H1 (cell line): ENCODE results near the gene ALDH3A1. TPM values are rescaled to one million over a fixed set of nuclear protein-coding genes. Genes with fewer than 3 reads are reported as not detected.

Source experiments
- CTCF ChIA-PET: fragments of 300-600 bp; sonication (Branson Sonifier 250); formaldehyde crosslinking; loops from one replicate; lab custom pipeline; 2021; ENCODE audit not compliant: partially characterized antibody; lab: Charles Lee
- POLR2A ChIA-PET: fragments of 300-600 bp; sonication (Branson Sonifier 250); formaldehyde crosslinking; loops from one replicate; lab custom pipeline; 2021; ENCODE audit warnings: inconsistent platforms; ENCODE audit not compliant: partially characterized antibody; lab: Charles Lee
- DNase-seq, 2 experiments: peaks; one replicate each; pipeline versions ENCODE4 v3.0.0 to v3.0.0-alpha.2; 2010 to 2022; ENCODE audit warnings: low spot score in 2 of 2, low read depth in 1 of 2, mixed read lengths in 1 of 2
- FAIRE-seq: peaks from 2 replicates; lab custom pipeline; 2011; peaks lifted over from hg19 to GRCh38; lab: Jason Lieb, UNC
- H2AFZ ChIP-seq: 2 replicates; pipeline ENCODE4 v1.8.1; 2012; ENCODE audit warnings: low read length, inconsistent platforms
- H2AK5ac ChIP-seq: 2 replicates; pipeline ENCODE4 v1.6.1; 2013; ENCODE audit warnings: low read depth, low read length
- H2BK120ac ChIP-seq: replicated peaks from 2 replicates; pipeline ENCODE3; 2013; ENCODE audit warnings: low read depth, low read length, inconsistent platforms
- H2BK12ac ChIP-seq: 2 replicates; pipeline ENCODE4 v1.6.1; 2013; ENCODE audit warnings: low read depth, low read length
- H2BK15ac ChIP-seq: 2 replicates; pipeline ENCODE4 v1.6.1; 2013; ENCODE audit warnings: low read length
- H2BK20ac ChIP-seq: 2 replicates; pipeline ENCODE4 v1.6.1; 2013; ENCODE audit warnings: low read length
- H2BK5ac ChIP-seq: 2 replicates; pipeline ENCODE4 v1.6.1; 2013; ENCODE audit warnings: low read depth, low read length
- H3K14ac ChIP-seq: 2 replicates; pipeline ENCODE4 v1.6.1; 2013; ENCODE audit warnings: inconsistent platforms; ENCODE audit not compliant: insufficient read length
- H3K18ac ChIP-seq: 2 replicates; pipeline ENCODE4 v1.6.1; 2013; ENCODE audit warnings: low read length; ENCODE audit errors: extremely low read depth
- H3K23ac ChIP-seq: 2 replicates; pipeline ENCODE4 v1.6.1; 2013; ENCODE audit warnings: inconsistent platforms; ENCODE audit not compliant: insufficient read length
- H3K23me2 ChIP-seq: 2 replicates; pipeline ENCODE4 v1.6.1; 2013; ENCODE audit warnings: low read depth, low read length
- H3K27ac ChIP-seq: 2 replicates; pipeline ENCODE4 v1.6.1; 2011; ENCODE audit warnings: low read depth, low read length, inconsistent platforms
- H3K27me3 ChIP-seq, 4 experiments: replicated peaks in 1 of 4; 1 replicate in 1 of 4; 2 replicates in 3 of 4; pipeline versions ENCODE4 v1.6.1 to v1.8.1; 2011 to 2013; ENCODE audit warnings: low read length in 3 of 4, mild to moderate bottlenecking in 3 of 4, inconsistent platforms in 2 of 4, mixed read lengths in 2 of 4, moderate library complexity in 1 of 4; ENCODE audit not compliant: control insufficient read depth in 3 of 4, insufficient read depth in 3 of 4; ENCODE audit errors: extremely low read depth in 1 of 4
- H3K36me3 ChIP-seq, 4 experiments: 2 replicates each; pipeline versions ENCODE4 v1.6.1 to v1.8.1; 2011 to 2013; ENCODE audit warnings: mild to moderate bottlenecking in 4 of 4, low read length in 3 of 4, moderate library complexity in 2 of 4, control low read depth in 1 of 4, inconsistent platforms in 1 of 4; ENCODE audit not compliant: insufficient read depth in 4 of 4, control insufficient read depth in 2 of 4
- H3K4ac ChIP-seq: replicated peaks from 2 replicates; pipeline ENCODE3; 2013; ENCODE audit warnings: low read length, low read depth, mixed read lengths, inconsistent platforms; ENCODE audit not compliant: insufficient read length
- H3K4me1 ChIP-seq, 4 experiments: replicated peaks in 1 of 4; 1 replicate in 1 of 4; 2 replicates in 3 of 4; pipeline versions ENCODE4 v1.6.1 to v1.8.1; 2011 to 2013; ENCODE audit warnings: low read length in 3 of 4, inconsistent platforms in 2 of 4, mixed read lengths in 1 of 4; ENCODE audit not compliant: insufficient read depth in 4 of 4, control insufficient read depth in 3 of 4
- H3K4me2 ChIP-seq, 2 experiments: 2 replicates each; pipeline versions ENCODE4 v1.6.1 to v1.8.1; 2011 to 2013; ENCODE audit warnings: low read depth in 2 of 2, low read length in 2 of 2, control low read depth in 1 of 2, inconsistent platforms in 1 of 2, mild to moderate bottlenecking in 1 of 2; ENCODE audit not compliant: insufficient read depth in 1 of 2
- H3K4me3 ChIP-seq, 4 experiments: fragments of 200-600, 300-600 bp in 1 of 4; sonication (generic), shearing (Covaris generic), sonication (Bioruptor Twin) in 1 of 4; 2 replicates each; pipeline versions ENCODE4 v1.5.1 to v1.8.1; 2011 to 2016; ENCODE audit warnings: low read length in 4 of 4, low read depth in 3 of 4, control low read depth in 2 of 4, inconsistent platforms in 2 of 4, mild to moderate bottlenecking in 2 of 4, mixed read lengths in 1 of 4, moderate library complexity in 1 of 4; ENCODE audit not compliant: insufficient read depth in 2 of 4; ENCODE audit errors: extremely low read depth in 1 of 4
- H3K56ac ChIP-seq: replicated peaks from 2 replicates; pipeline ENCODE3; 2013; ENCODE audit warnings: low read depth, mild to moderate bottlenecking, mixed read lengths, low read length, inconsistent platforms; ENCODE audit not compliant: insufficient read length
- H3K79me1 ChIP-seq: 2 replicates; pipeline ENCODE4 v1.6.1; 2013; ENCODE audit warnings: low read depth, low read length, control low read depth
- H3K79me2 ChIP-seq, 2 experiments: 2 replicates each; pipeline versions ENCODE4 v1.6.1 to v1.8.1; 2012 to 2013; ENCODE audit warnings: low read length in 2 of 2, mild to moderate bottlenecking in 2 of 2, inconsistent platforms in 1 of 2; ENCODE audit not compliant: insufficient read depth in 2 of 2, control insufficient read depth in 1 of 2
- H3K9ac ChIP-seq, 4 experiments: replicated peaks in 1 of 4; 1 replicate in 1 of 4; 2 replicates in 3 of 4; pipeline versions ENCODE4 v1.6.1 to v1.8.1; 2011 to 2013; ENCODE audit warnings: low read depth in 3 of 4, low read length in 3 of 4, control low read depth in 2 of 4, mild to moderate bottlenecking in 2 of 4, moderate library complexity in 2 of 4, inconsistent platforms in 1 of 4; ENCODE audit errors: extremely low read depth in 1 of 4
- H3K9me3 ChIP-seq, 2 experiments: 2 replicates each; pipeline versions ENCODE4 v1.6.1 to v1.8.1; 2012 to 2013; ENCODE audit warnings: mild to moderate bottlenecking in 2 of 2, moderate library complexity in 2 of 2, control low read depth in 1 of 2, inconsistent platforms in 1 of 2, low read depth in 1 of 2, low read length in 1 of 2, mixed read lengths in 1 of 2; ENCODE audit not compliant: insufficient read depth in 2 of 2
- H4K20me1 ChIP-seq, 2 experiments: replicated peaks in 1 of 2; 2 replicates each; pipeline versions ENCODE3 to v1.8.1; 2011 to 2013; ENCODE audit warnings: inconsistent platforms in 2 of 2, low read length in 2 of 2, mild to moderate bottlenecking in 1 of 2; ENCODE audit not compliant: insufficient read depth in 2 of 2, control insufficient read depth in 1 of 2
- H4K5ac ChIP-seq: 2 replicates; pipeline ENCODE4 v1.6.1; 2013; ENCODE audit warnings: low read length, low read depth, mixed read lengths, inconsistent platforms; ENCODE audit not compliant: insufficient read length
- H4K8ac ChIP-seq: 2 replicates; pipeline ENCODE4 v1.8.0; 2013; ENCODE audit warnings: mild to moderate bottlenecking, moderate library complexity, low read length, inconsistent platforms; ENCODE audit not compliant: insufficient read depth; ENCODE audit errors: extremely low read depth
- H4K91ac ChIP-seq: replicated peaks from 2 replicates; pipeline ENCODE3; 2013; ENCODE audit warnings: low read length, mixed read lengths, inconsistent platforms; ENCODE audit not compliant: insufficient read length
- CTCF ChIP-seq, 3 experiments: IDR thresholded peaks; 1 replicate in 2 of 3; 2 replicates in 1 of 3; pipeline versions ENCODE4 v1.5.1 to v1.6.1; 2011; ENCODE audit warnings: low read length in 3 of 3, mild to moderate bottlenecking in 3 of 3, inconsistent platforms in 2 of 3, low read depth in 1 of 3, moderate library complexity in 1 of 3; ENCODE audit not compliant: insufficient read depth in 1 of 3; ENCODE audit errors: control extremely low read depth in 1 of 3
- FOSL1 ChIP-seq: IDR thresholded peaks from 2 replicates; pipeline ENCODE4 v1.6.1; 2011; ENCODE audit warnings: mild to moderate bottlenecking, low read depth, low read length, moderate library complexity; ENCODE audit not compliant: insufficient read depth
- HDAC2 ChIP-seq, 2 experiments: fragments of 300-600 bp in 1 of 2; sonication (generic) in 1 of 2; IDR thresholded peaks; 2 replicates each; pipeline ENCODE4 v1.6.1; 2011 to 2012; ENCODE audit warnings: low read depth in 2 of 2, low read length in 2 of 2, mild to moderate bottlenecking in 2 of 2, moderate library complexity in 2 of 2, borderline replicate concordance in 1 of 2, inconsistent platforms in 1 of 2
- KDM1A ChIP-seq: fragments of 200-600, 300-600 bp; sonication (generic); IDR thresholded peaks from 2 replicates; pipeline ENCODE4 v1.7.1; 2016; ENCODE audit warnings: mild to moderate bottlenecking, low read length, borderline replicate concordance
- KDM5A ChIP-seq: fragments of 200-600 bp; IDR thresholded peaks from 2 replicates; pipeline ENCODE4 v1.7.1; 2012; ENCODE audit warnings: mild to moderate bottlenecking, low read length, inconsistent platforms, mixed read lengths
- MAFK ChIP-seq: IDR thresholded peaks from 2 replicates; pipeline ENCODE4 v1.6.1; 2012; ENCODE audit warnings: low read depth, mild to moderate bottlenecking, improper control_type of control experiment, low read length
- RAD21 ChIP-seq, 2 experiments: IDR thresholded peaks in 1 of 2; conservative IDR thresholded peaks in 1 of 2; 2 replicates each; pipeline ENCODE4 v1.6.1; 2011; ENCODE audit warnings: low read depth in 2 of 2, low read length in 2 of 2, improper control_type of control experiment in 1 of 2, inconsistent platforms in 1 of 2, mild to moderate bottlenecking in 1 of 2, moderate library complexity in 1 of 2
- SIX5 ChIP-seq: IDR thresholded peaks from 2 replicates; pipeline ENCODE4 v1.6.1; 2011; ENCODE audit warnings: mild to moderate bottlenecking, low read depth, low read length
- WGBS, 2 experiments: shearing (Covaris generic) in 1 of 2; methylation state at CpG; one replicate each; pipeline versions ENCODE4 v1.1.6 to v1.1.7; 2013 to 2015; ENCODE audit warnings: low lambda C conversion rate in 2 of 2, mixed read lengths in 2 of 2, inconsistent platforms in 1 of 2, low coverage in 1 of 2, missing lambda C conversion rate in 1 of 2; ENCODE audit not compliant: insufficient replicate concordance in 2 of 2, insufficient coverage in 1 of 2, insufficient read length in 1 of 2; ENCODE audit errors: extremely low coverage in 1 of 2, missing lambda C conversion rate in 1 of 2; 5-methylcytosine and 5-hydroxymethylcytosine counted together
- polyA plus RNA-seq, 7 experiments: library from polyadenylated mRNA; depleted of rRNA in 3 of 7; stranded (reverse) in 5 of 7; unstranded in 2 of 7; fragments of >200 nt in 5 of 7; fragments of 200-250 nt in 2 of 7; gene quantifications; 1 replicate in 5 of 7; 2 replicates in 1 of 7; 4 replicates in 1 of 7; pipeline versions ENCODE4 v1.2.1 to v1.2.3, GENCODE V29; 2011 to 2013; ENCODE audit warnings: missing spikeins in 2 of 7, mixed read lengths in 2 of 7
- total RNA-seq: library from RNA; stranded (reverse); fragmentation: NEBNext Ultra II Directional; extraction: Animal tissue kit (Norgen Biotek cat#: 25700); gene quantifications from 2 replicates; pipeline ENCODE4 v1.2.1, GENCODE V29; 2021

ALDH3A1 gene
- total and polyA plus RNA-seq, 2 of the 8 experiments (the other 6 are each of a cell fraction or from before 2014, with no cell fraction given): 0.37 to 1.4 TPM

DNA sequence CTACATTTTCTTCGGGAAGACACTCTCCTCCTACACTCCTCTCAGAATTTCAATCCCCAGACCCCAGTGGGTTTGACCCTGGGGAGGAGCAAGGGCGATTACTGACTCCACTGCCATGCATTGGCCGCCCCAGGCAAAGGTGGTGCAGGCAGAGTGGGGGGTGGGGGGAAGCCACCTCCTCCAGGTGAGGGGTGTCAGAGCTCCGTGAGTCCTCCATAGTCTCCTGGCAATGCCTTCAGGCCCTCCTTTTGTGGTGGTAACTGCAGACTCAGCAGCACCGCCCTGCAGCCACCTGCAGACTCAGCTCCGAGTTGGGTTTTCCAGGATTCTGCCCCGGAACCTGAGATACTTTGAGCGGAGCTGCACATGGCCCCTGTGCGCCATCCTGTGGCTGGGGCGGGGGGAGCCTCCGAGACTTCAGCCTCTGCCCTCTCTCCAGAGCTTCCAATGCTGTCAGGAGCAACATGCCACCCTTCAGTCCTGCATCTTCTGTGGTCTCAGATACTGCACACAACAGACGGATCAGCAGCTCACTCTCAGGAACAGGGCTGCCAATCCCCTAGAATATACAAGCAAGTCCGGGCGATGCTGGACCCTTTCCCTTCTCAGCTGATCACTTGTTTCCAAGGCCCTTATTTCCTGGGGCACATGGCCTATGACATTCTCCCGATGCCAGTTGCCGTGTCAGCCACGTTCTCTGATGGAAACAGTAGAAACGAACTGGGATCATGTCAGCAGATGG is 29.3 kb downstream of the ALDH3A1 start:
- Histone ChIP-seq H3K4me2 (no peak overlapping the region), H3K9ac (no peak overlapping the region), H4K8ac (0 out of 2 replicates have a peak overlapping the region, but pooled peaks have one; percentile 41), H3K79me1 (no peaks in the 10 kb centered on the region)
- no peak for TF ChIP-seq HDAC2 (IDR thresholded peaks at IDR 0.05; ENCODE audit: borderline replicate concordance in 1 of 2, low read depth in 2 of 2, low read length in 2 of 2)
- no peak for TF ChIP-seq SIX5
- TF ChIP-seq RAD21 (IDR thresholded peaks at IDR 0.05 in 1 of 2, conservative IDR thresholded peaks at IDR 0.05 in 1 of 2; ENCODE audit: low read depth in 2 of 2, low read length in 2 of 2): peak; percentile 86 to 87
- no peak for TF ChIP-seq FOSL1
- TF ChIP-seq CTCF (IDR thresholded peaks at IDR 0.05; ENCODE audit: control extremely low read depth in 1 of 3, insufficient read depth in 1 of 3, low read depth in 1 of 3, low read length in 3 of 3): peak; percentile 63 to 79 (median 73)
- TF ChIP-seq KDM5A: no peak
- peak; percentile 25; the same call in 1 of the 2 replicates for TF ChIP-seq MAFK
- 0 out of 2 replicates have a peak, but pooled peaks have one; percentile 17 for TF ChIP-seq KDM1A
- TF ChIP-seq, all 59 proteins: peak for 4
- no peak overlapping the region for H4K5ac ChIP-seq
- ChIA-PET CTCF (interaction anchor here (0.6 to 8.7 kb wide), 35 partner anchors 9 to 375 kb away, joined by 3 to 56 read pairs (median 4); partner anchors contain the start of genes ALDH3A2, B9D1 and SLC47A1), POLR2A (interaction anchor here (0.5 to 3.9 kb wide), 2 partner anchors 66 to 70 kb away, joined by 4 to 16 read pairs; partner anchors contain the start of gene ALDH3A2)
- H2BK5ac ChIP-seq: no peak overlapping the region
- no peaks in the 10 kb centered on the region for H3K79me2 ChIP-seq
- WGBS, 2 experiments: 81% methylated on average over 18 of the region's 18 CpGs; no CpG with 5 or more reads in 1 of the 2 experiments
- H3K23me2 ChIP-seq: no peaks in the 10 kb centered on the region
- FAIRE-seq (peak; percentile 76), DNase-seq (peak in 1 of 2 experiments; percentile 78)
- no peaks in the 10 kb centered on the region for H3K9me3 ChIP-seq
- H2BK15ac ChIP-seq: no peak overlapping the region
- no peak overlapping the region for H2AK5ac ChIP-seq
- no peaks in the 10 kb centered on the region for H4K20me1 ChIP-seq
- no peak overlapping the region for H2AFZ ChIP-seq
- no peak overlapping the region for H3K18ac ChIP-seq
- H3K36me3 ChIP-seq: no peaks in the 10 kb centered on the region
- H3K23ac ChIP-seq: no peak overlapping the region
- no peak overlapping the region for H3K4me3 ChIP-seq
- peaks cover 0 to 6% (median 0%) of the 10 kb centered on the region in 4 experiments; a peak in 2 of 7 replicates for H3K4me1 ChIP-seq
- no peak overlapping the region for H4K91ac ChIP-seq
- no peak overlapping the region for H3K14ac ChIP-seq
- H3K56ac ChIP-seq: no peak overlapping the region
- no peak overlapping the region for H3K4ac ChIP-seq
- H2BK12ac ChIP-seq: no peak overlapping the region
- H2BK120ac ChIP-seq: no peak overlapping the region
- no peaks in the 10 kb centered on the region for H3K27me3 ChIP-seq
- no peak overlapping the region for H3K27ac ChIP-seq
- no peak overlapping the region for H2BK20ac ChIP-seq
